Parathyroid adenoma (tissue), 2 donors: ENCODE results near the gene VRK3.

Experiments used
- H2AFZ ChIP-seq: fragments of 300-600 bp; sonication (generic); one replicate; pipeline ENCODE4 v1.7.0; 2017; ENCODE audit warnings: antibody characterized with exemption, mild to moderate bottlenecking
- H3K27ac ChIP-seq: fragments of 300-600 bp; sonication (generic); one replicate; pipeline ENCODE4 v1.7.0; 2017
- H3K27me3 ChIP-seq: fragments of 300-600 bp; sonication (generic); one replicate; pipeline ENCODE4 v1.7.0; 2017; ENCODE audit warnings: low read length; ENCODE audit not compliant: control insufficient read depth, insufficient read depth
- H3K36me3 ChIP-seq: fragments of 300-600 bp; sonication (generic); one replicate; pipeline ENCODE4 v1.7.0; 2017; ENCODE audit warnings: low read length; ENCODE audit not compliant: control insufficient read depth, insufficient read depth
- H3K4me1 ChIP-seq: fragments of 300-600 bp; sonication (generic); one replicate; pipeline ENCODE4 v1.7.0; 2017; ENCODE audit warnings: control low read depth
- H3K4me2 ChIP-seq: fragments of 300-600 bp; sonication (generic); one replicate; pipeline ENCODE4 v1.7.0; 2017; ENCODE audit warnings: low read length
- H3K4me3 ChIP-seq: fragments of 300-600 bp; sonication (generic); one replicate; pipeline ENCODE4 v1.7.0; 2017; ENCODE audit warnings: low read depth, low read length
- H3K79me2 ChIP-seq: fragments of 300-600 bp; sonication (generic); one replicate; pipeline ENCODE4 v1.7.0; 2017; ENCODE audit warnings: control low read depth
- H3K9ac ChIP-seq: fragments of 300-600 bp; sonication (generic); one replicate; pipeline ENCODE4 v1.7.0; 2017; ENCODE audit warnings: mild to moderate bottlenecking
- H3K9me3 ChIP-seq: fragments of 300-600 bp; sonication (generic); one replicate; pipeline ENCODE4 v1.7.0; 2017; ENCODE audit warnings: low read length; ENCODE audit not compliant: control insufficient read depth
- TF ChIP-seq, protein P1 (sequence below): fragments of 300-600 bp; sonication (generic); IDR thresholded peaks from one replicate; pipeline ENCODE4 v1.7.0; 2017; ENCODE audit warnings: antibody characterized with exemption, mild to moderate bottlenecking
- donor health status: primary hyperparathyroidism.

The VRK3 gene

DNA sequence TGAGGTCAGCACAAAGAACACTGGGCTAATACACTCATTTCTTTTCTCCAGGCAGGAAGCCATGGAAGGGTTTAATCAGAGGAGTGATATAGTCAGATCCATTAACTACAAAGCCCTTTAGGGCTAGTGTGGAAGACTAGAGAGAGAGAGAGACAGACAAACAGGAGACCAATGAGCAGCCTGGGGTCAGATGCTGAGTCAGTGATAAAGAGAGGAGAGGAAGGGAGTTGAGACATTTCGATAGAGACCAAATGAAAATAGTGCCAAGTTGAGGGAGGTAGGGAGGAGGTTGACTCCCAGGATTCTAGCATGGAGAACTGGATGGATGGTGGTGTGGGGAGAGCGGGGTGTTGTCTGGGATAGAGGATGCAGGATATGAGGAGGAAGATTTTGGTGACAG, 18.8 kb upstream of the VRK3 start:
- Histone ChIP-seq H3K9ac (no peak overlapping the region), H3K4me1 (no peaks in the 10 kb centered on the region), H3K4me2 (no peak overlapping the region), H3K27ac (no peak overlapping the region), H3K27me3 (no peaks in the 10 kb centered on the region), H3K36me3 (no peaks in the 10 kb centered on the region), H3K79me2 (no peaks in the 10 kb centered on the region), H3K4me3 (no peak overlapping the region), H3K9me3 (no peaks in the 10 kb centered on the region), H2AFZ (no peak overlapping the region)
- TF ChIP-seq, protein P1, sequence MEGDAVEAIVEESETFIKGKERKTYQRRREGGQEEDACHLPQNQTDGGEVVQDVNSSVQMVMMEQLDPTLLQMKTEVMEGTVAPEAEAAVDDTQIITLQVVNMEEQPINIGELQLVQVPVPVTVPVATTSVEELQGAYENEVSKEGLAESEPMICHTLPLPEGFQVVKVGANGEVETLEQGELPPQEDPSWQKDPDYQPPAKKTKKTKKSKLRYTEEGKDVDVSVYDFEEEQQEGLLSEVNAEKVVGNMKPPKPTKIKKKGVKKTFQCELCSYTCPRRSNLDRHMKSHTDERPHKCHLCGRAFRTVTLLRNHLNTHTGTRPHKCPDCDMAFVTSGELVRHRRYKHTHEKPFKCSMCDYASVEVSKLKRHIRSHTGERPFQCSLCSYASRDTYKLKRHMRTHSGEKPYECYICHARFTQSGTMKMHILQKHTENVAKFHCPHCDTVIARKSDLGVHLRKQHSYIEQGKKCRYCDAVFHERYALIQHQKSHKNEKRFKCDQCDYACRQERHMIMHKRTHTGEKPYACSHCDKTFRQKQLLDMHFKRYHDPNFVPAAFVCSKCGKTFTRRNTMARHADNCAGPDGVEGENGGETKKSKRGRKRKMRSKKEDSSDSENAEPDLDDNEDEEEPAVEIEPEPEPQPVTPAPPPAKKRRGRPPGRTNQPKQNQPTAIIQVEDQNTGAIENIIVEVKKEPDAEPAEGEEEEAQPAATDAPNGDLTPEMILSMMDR = no peak

DNA sequence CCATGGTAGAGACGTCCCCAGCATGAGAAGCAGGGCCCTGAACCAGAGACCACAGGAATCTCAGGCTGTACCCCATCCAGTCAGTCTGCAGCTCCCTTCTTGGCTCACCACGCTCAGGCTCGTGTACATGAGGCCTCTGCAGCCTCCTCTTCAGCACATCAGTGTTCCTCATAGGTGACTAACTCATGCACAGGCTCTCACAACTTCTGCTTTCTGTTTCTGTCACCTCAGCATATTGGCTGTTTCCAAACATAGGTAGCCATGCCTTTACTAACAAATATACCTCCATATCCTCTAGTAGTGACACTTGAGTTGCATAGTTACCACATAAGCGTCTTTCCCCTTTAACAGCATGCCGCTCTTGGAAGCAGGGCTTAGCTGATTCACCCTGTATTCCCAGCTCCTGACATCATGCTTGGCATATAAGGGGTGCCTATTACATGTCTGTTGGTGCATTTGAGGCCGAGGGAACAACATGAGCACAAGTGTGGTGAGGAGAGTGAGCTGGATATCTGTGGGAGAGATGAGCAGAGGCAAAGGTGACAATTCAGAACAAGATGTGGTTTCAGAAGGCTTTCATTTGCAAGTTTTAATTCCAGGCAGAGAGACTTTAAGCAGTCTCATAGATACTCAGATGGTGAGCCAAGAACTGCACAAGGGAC, 17.3 kb upstream of the VRK3 start:
- H3K36me3 ChIP-seq = no peaks in the 10 kb centered on the region
- H3K27ac ChIP-seq = no peak overlapping the region
- H3K4me2 ChIP-seq = no peak overlapping the region
- peaks cover 3% of the 10 kb centered on the region for H3K79me2 ChIP-seq
- H3K4me3 ChIP-seq = no peak overlapping the region
- H3K9me3 ChIP-seq = no peaks in the 10 kb centered on the region
- no peak overlapping the region for H2AFZ ChIP-seq
- TF ChIP-seq, protein P1 = no peak
- no peaks in the 10 kb centered on the region for H3K4me1 ChIP-seq
- H3K27me3 ChIP-seq = no peaks in the 10 kb centered on the region
- H3K9ac ChIP-seq = no peak overlapping the region

DNA sequence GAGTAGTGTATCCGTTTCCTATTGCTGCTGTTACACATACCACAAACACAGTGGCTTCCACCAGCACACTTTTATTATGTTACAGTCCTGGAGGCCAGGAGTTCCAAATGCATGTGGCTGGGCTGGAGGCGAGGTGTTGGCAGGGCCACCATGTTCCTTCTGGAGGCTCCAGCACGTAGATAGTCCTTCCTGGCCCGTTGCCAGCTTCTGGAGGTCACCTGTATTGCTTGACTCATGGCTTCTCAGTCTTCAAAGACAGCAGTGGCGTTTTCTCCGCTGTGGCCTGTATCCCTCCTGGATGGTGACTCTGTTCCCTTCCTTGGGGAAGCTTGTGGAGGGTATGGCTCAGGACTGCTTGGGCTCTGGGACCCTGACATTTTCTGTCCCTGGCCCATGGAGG, 15.8 kb upstream of the VRK3 start:
- H3K27me3 ChIP-seq = no peaks in the 10 kb centered on the region
- no peaks in the 10 kb centered on the region for H3K36me3 ChIP-seq
- H3K79me2 ChIP-seq = peaks cover 3% of the 10 kb centered on the region
- no peak overlapping the region for H3K4me3 ChIP-seq
- TF ChIP-seq, protein P1 = no peak
- H3K9me3 ChIP-seq = no peaks in the 10 kb centered on the region
- no peak overlapping the region for H2AFZ ChIP-seq
- no peak overlapping the region for H3K9ac ChIP-seq
- no peaks in the 10 kb centered on the region for H3K4me1 ChIP-seq
- no peak overlapping the region for H3K4me2 ChIP-seq
- no peak overlapping the region for H3K27ac ChIP-seq

DNA sequence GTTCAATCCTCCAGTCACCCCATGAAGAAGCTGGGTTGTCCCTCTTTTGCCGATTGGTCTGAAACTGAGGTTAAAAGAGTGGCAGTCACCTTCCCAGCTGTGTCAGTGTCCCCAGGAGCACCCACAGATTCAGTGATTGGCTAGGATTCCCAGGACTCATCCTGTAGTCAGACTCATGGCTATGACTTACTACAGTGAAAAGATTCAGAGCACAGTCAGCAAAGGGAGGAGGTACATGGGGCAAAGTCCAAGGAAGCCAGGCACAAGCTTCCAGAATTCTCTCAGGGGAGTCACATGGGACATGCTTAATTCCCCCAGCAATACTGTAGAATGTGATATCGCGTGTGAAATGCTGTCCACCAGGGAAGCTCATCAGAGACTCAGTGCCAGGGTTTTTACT, 14.8 kb upstream of the VRK3 start:
- Histone ChIP-seq H2AFZ (no peak overlapping the region), H3K4me2 (no peak overlapping the region), H3K79me2 (peaks cover 3% of the 10 kb centered on the region), H3K9me3 (no peaks in the 10 kb centered on the region), H3K27ac (no peak overlapping the region), H3K36me3 (no peaks in the 10 kb centered on the region), H3K4me1 (no peaks in the 10 kb centered on the region), H3K4me3 (no peak overlapping the region), H3K27me3 (no peaks in the 10 kb centered on the region), H3K9ac (no peak overlapping the region)
- TF ChIP-seq, protein P1 = no peak

DNA sequence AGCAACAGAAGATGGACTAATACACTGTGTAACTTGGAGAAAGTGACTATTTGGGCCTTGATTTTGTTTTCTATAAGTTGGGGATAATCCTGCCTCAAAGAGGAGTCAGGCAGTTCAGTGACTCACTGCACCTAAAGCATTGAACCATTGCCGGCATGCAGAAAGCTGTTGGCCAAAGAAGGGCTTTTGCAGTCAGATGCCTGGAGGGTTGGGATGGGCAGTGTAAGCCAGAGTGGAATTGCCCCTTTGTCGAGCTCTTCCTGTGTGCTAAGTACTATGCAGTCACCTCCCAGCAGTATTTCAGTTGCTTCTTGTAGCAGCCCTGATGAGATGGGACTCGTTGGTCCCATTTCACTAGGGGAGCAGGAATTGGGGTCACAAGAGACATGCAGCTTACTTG, 11.7 kb upstream of the VRK3 start:
- Histone ChIP-seq H2AFZ (no peak overlapping the region), H3K4me1 (no peaks in the 10 kb centered on the region), H3K79me2 (peaks cover 6% of the 10 kb centered on the region), H3K4me2 (no peak overlapping the region), H3K36me3 (no peaks in the 10 kb centered on the region), H3K4me3 (no peak overlapping the region), H3K9ac (no peak overlapping the region), H3K27me3 (no peaks in the 10 kb centered on the region), H3K27ac (no peak overlapping the region), H3K9me3 (no peaks in the 10 kb centered on the region)
- TF ChIP-seq, protein P1 = no peak
